Parathyroid adenoma (tissue), 2 donors: ENCODE data around the gene KCTD4.
"Not testable (repeated sequence)": the region's sequence is repeated elsewhere in the genome, so short reads cannot be mapped to it uniquely, and the experiment has no call there.

Source experiments
- H2AFZ ChIP-seq: fragments of 300-600 bp; sonication (generic); one replicate; pipeline ENCODE4 v1.7.0; 2017; ENCODE audit warnings: antibody characterized with exemption, mild to moderate bottlenecking
- H3K27ac ChIP-seq: fragments of 300-600 bp; sonication (generic); one replicate; pipeline ENCODE4 v1.7.0; 2017
- H3K27me3 ChIP-seq: fragments of 300-600 bp; sonication (generic); one replicate; pipeline ENCODE4 v1.7.0; 2017; ENCODE audit warnings: low read length; ENCODE audit not compliant: control insufficient read depth, insufficient read depth
- H3K36me3 ChIP-seq: fragments of 300-600 bp; sonication (generic); one replicate; pipeline ENCODE4 v1.7.0; 2017; ENCODE audit warnings: low read length; ENCODE audit not compliant: control insufficient read depth, insufficient read depth
- H3K4me1 ChIP-seq: fragments of 300-600 bp; sonication (generic); one replicate; pipeline ENCODE4 v1.7.0; 2017; ENCODE audit warnings: control low read depth
- H3K4me2 ChIP-seq: fragments of 300-600 bp; sonication (generic); one replicate; pipeline ENCODE4 v1.7.0; 2017; ENCODE audit warnings: low read length
- H3K4me3 ChIP-seq: fragments of 300-600 bp; sonication (generic); one replicate; pipeline ENCODE4 v1.7.0; 2017; ENCODE audit warnings: low read depth, low read length
- H3K79me2 ChIP-seq: fragments of 300-600 bp; sonication (generic); one replicate; pipeline ENCODE4 v1.7.0; 2017; ENCODE audit warnings: control low read depth
- H3K9ac ChIP-seq: fragments of 300-600 bp; sonication (generic); one replicate; pipeline ENCODE4 v1.7.0; 2017; ENCODE audit warnings: mild to moderate bottlenecking
- H3K9me3 ChIP-seq: fragments of 300-600 bp; sonication (generic); one replicate; pipeline ENCODE4 v1.7.0; 2017; ENCODE audit warnings: low read length; ENCODE audit not compliant: control insufficient read depth
- TF ChIP-seq, protein P1 (sequence below): fragments of 300-600 bp; sonication (generic); IDR thresholded peaks from one replicate; pipeline ENCODE4 v1.7.0; 2017; ENCODE audit warnings: antibody characterized with exemption, mild to moderate bottlenecking
- donor health status: primary hyperparathyroidism.

The KCTD4 gene

DNA sequence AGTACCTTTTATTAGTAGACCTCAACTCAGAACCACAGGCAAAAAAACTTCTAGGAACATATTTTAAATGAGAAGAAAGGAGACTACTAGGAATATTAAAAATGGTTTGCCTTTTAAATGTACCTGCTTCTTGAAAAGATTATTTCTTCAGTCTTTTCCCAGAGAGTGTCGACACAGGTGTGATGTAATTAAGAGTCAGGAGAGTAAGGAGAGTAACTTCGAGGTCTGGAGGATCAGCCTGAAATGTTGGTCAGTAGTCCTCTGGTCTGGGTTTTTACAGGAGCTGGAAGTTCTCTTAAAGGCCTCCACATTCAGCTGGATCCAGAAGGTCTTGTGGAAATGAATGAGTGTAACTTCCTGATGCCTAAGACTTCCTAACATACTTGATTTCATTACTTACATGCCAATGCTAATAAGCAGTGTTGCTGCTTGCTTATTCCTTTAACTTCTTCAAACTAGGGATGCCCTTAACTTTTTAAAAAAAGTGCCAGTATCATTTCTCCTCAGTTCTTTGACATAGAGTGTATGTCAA, at the start of gene KCTD4:
KCTD4 (minus strand) TSS at position 345 of the 532 bp plus-strand sequence. CDS start 6,478 bp downstream, outside the sequence.
- Histone ChIP-seq H2AFZ (no peak within 1 kb of the TSS), H3K9me3 (no peaks in the 10 kb centered on the region), H3K36me3 (no peaks in the 10 kb centered on the region), H3K4me3 (no peak within 1 kb of the TSS), H3K9ac (no peak within 1 kb of the TSS), H3K4me2 (no peak within 1 kb of the TSS), H3K27me3 (no peaks in the 10 kb centered on the region), H3K79me2 (no peaks in the 10 kb centered on the region), H3K27ac (no peak within 1 kb of the TSS), H3K4me1 (no peaks in the 10 kb centered on the region)
- TF ChIP-seq, protein P1, sequence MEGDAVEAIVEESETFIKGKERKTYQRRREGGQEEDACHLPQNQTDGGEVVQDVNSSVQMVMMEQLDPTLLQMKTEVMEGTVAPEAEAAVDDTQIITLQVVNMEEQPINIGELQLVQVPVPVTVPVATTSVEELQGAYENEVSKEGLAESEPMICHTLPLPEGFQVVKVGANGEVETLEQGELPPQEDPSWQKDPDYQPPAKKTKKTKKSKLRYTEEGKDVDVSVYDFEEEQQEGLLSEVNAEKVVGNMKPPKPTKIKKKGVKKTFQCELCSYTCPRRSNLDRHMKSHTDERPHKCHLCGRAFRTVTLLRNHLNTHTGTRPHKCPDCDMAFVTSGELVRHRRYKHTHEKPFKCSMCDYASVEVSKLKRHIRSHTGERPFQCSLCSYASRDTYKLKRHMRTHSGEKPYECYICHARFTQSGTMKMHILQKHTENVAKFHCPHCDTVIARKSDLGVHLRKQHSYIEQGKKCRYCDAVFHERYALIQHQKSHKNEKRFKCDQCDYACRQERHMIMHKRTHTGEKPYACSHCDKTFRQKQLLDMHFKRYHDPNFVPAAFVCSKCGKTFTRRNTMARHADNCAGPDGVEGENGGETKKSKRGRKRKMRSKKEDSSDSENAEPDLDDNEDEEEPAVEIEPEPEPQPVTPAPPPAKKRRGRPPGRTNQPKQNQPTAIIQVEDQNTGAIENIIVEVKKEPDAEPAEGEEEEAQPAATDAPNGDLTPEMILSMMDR = no peak

DNA sequence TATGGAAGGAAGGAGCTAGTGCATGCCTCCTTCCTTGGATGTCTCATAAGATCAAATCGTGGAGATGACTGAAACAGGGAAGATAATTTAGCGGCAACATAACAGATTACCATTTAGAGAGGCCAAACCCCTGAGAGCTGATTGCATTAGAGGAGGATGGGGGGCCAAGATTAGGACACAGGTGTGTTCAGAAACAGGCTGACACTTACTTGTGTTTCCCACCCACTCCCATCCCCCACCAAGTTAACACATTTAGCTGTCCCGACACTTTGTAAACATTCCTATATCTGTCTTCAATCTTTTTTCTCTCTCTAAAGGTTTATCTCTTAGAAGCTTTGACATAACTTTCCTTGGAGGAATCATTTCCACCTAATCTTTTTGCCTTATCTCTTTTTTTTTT, 48.8 kb upstream of the KCTD4 start:
- Histone ChIP-seq H3K4me3 (no peak overlapping the region), H3K79me2 (no peaks in the 10 kb centered on the region), H3K4me2 (no peak overlapping the region), H3K9ac (no peak overlapping the region), H3K36me3 (no peaks in the 10 kb centered on the region), H3K9me3 (no peaks in the 10 kb centered on the region), H3K27ac (no peak overlapping the region), H3K27me3 (no peaks in the 10 kb centered on the region), H3K4me1 (no peaks in the 10 kb centered on the region), H2AFZ (no peak overlapping the region)
- TF ChIP-seq, protein P1 = no peak

DNA sequence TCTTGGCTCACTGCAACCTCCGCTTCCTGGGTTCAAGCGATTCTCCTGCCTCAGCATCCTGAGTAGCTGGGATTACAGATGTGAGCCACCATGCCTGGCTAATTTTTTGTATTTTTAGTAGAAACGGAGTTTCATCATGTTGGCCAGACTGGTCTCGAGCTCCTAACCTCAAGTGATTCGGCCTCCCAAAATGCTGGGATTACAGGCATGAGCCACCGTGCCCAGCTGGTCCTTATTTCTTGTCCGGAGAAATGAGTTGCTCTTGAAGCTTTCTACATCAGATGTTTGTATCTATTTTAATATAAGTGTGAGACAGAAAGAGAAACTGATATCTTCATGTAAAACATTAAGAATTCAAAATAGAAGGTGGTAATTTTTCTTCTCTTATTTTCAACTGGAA, 43.9 kb upstream of the KCTD4 start:
- H2AFZ ChIP-seq, H3K36me3 ChIP-seq, H3K9ac ChIP-seq, H3K79me2 ChIP-seq, H3K4me2 ChIP-seq, H3K27me3 ChIP-seq, H3K9me3 ChIP-seq, H3K4me1 ChIP-seq, H3K4me3 ChIP-seq, H3K27ac ChIP-seq: not testable (repeated sequence)

DNA sequence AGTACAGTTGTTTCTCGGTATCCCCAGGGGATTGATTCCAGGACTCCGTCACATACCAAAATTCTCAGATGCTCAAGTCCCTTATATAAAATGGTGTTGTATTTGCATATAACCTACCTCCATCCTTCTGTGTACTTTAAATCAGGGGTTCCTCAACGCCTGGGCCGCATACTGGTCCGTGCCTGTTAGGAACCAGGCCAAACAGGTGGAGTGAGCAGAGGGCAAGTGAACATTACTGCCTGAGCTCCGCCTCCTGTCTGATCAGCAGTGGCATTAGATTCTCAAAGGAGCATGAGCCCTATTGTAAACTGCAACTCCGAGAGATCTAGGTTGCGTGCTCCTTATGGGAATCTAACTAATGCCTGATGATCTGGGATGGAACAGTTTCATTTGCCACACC, 42.2 kb upstream of the KCTD4 start:
- H3K4me2 ChIP-seq = no peak overlapping the region
- TF ChIP-seq, protein P1 = no peak
- no peak overlapping the region for H3K4me3 ChIP-seq
- no peaks in the 10 kb centered on the region for H3K79me2 ChIP-seq
- no peak overlapping the region for H3K27ac ChIP-seq
- no peaks in the 10 kb centered on the region for H3K36me3 ChIP-seq
- H3K9me3 ChIP-seq = no peaks in the 10 kb centered on the region
- no peak overlapping the region for H2AFZ ChIP-seq
- no peaks in the 10 kb centered on the region for H3K4me1 ChIP-seq
- H3K9ac ChIP-seq = no peak overlapping the region
- H3K27me3 ChIP-seq = no peaks in the 10 kb centered on the region

DNA sequence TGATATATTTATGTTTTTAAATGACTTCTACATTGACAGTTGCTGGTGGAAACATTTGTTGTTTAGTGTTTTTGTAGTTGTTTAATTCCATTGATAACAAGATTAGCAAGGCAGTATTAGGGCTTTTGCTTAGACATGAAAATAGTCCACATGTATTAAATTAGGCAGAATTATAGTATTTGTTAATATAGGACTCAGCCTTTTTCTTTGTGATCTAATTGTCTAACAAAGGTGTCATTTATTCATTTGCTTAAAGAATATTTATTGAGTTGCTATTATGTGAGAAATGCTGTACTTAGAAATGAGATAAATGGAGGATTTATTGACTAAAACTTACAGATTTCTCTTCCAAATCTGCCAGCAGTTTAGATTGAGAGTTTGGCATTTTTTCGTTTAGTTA, 41.7 kb upstream of the KCTD4 start:
- Histone ChIP-seq H3K4me1 (no peaks in the 10 kb centered on the region), H3K27ac (no peak overlapping the region), H3K4me3 (no peak overlapping the region), H2AFZ (no peak overlapping the region), H3K36me3 (no peaks in the 10 kb centered on the region), H3K9ac (no peak overlapping the region), H3K27me3 (no peaks in the 10 kb centered on the region), H3K9me3 (no peaks in the 10 kb centered on the region), H3K4me2 (no peak overlapping the region), H3K79me2 (no peaks in the 10 kb centered on the region)
- TF ChIP-seq, protein P1 = no peak
